Calu3 (cell line): ENCODE data around the gene IRF7. TPM values are rescaled to one million over a fixed set of nuclear protein-coding genes. Genes with fewer than 3 reads are reported as not detected.

ENCODE experiments used
- BruUV-seq: library from RNA; stranded (reverse); fragments of 400-500 nt; replicated peaks from 2 replicates; lab custom pipeline; 2021; lab: Mats Ljungman, UMichigan
- CTCF ChIA-PET: fragments of 300-600 bp; sonication (Branson Sonifier 250); formaldehyde crosslinking; loops from one replicate; lab custom pipeline; 2022; ENCODE audit warnings: antibody characterized with exemption; lab: Charles Lee
- DNase-seq: peaks from one replicate; pipeline ENCODE4 v3.0.0; 2022
- H3K27ac Mint-ChIP-seq: one replicate; pipeline ENCODE4 v1.8.0; 2022; ENCODE audit warnings: mixed read lengths; ENCODE audit not compliant: unreplicated experiment
- H3K27me3 Mint-ChIP-seq: one replicate; pipeline ENCODE4 v1.8.0; 2022; ENCODE audit warnings: mixed read lengths; ENCODE audit not compliant: unreplicated experiment
- H3K36me3 Mint-ChIP-seq: one replicate; pipeline ENCODE4 v1.8.0; 2022; ENCODE audit warnings: mild to moderate bottlenecking, moderate library complexity, mixed read lengths; ENCODE audit not compliant: insufficient read depth, unreplicated experiment
- H3K4me1 Mint-ChIP-seq: one replicate; pipeline ENCODE4 v1.8.0; 2022; ENCODE audit warnings: mild to moderate bottlenecking, low read depth, mixed read lengths; ENCODE audit not compliant: unreplicated experiment
- H3K4me3 Mint-ChIP-seq: one replicate; pipeline ENCODE4 v1.8.0; 2022; ENCODE audit warnings: mild to moderate bottlenecking, low read depth, moderate library complexity, mixed read lengths; ENCODE audit not compliant: unreplicated experiment
- H3K9me3 Mint-ChIP-seq: one replicate; pipeline ENCODE4 v1.8.0; 2022; ENCODE audit warnings: low read depth, mixed read lengths; ENCODE audit not compliant: unreplicated experiment
- CTCF ChIP-seq: fragments of 200-600 bp; IDR thresholded peaks from one replicate; pipeline ENCODE4 v1.8.0; 2022; ENCODE audit warnings: antibody characterized with exemption; ENCODE audit not compliant: unreplicated experiment
- intact Hi-C: fragments of 100-400 bp; cut with micrococcal nuclease; formaldehyde crosslinking; loops from one replicate; pipeline ENCODE4 v1.10.0; 2022; ENCODE audit not compliant: unreplicated experiment
- total RNA-seq: library from RNA; stranded (reverse); gene quantifications from 2 replicates; pipeline ENCODE4 v1.2.3, GENCODE V29; 2022

Gene IRF7
- total RNA-seq, 1 experiment from 2014 or later, result 48.7 TPM

GRCh38 chr11:660681-661444 is 45.1 kb upstream of the IRF7 start:
- no peaks in the 10 kb centered on the region for H3K27me3 Mint-ChIP-seq
- no peak for TF ChIP-seq CTCF
- DNase-seq, result no peak
- BruUV-seq, result no TSS peak
- H3K9me3 Mint-ChIP-seq, result no peaks in the 10 kb centered on the region
- H3K4me1 Mint-ChIP-seq, result no peaks in the 10 kb centered on the region
- intact Hi-C loops, result no loop called here
- H3K27ac Mint-ChIP-seq, result no peak overlapping the region
- H3K4me3 Mint-ChIP-seq, result no peak overlapping the region
- H3K36me3 Mint-ChIP-seq, result peaks cover 32% of the 10 kb centered on the region
- CTCF ChIA-PET, result no interaction called here

DNA sequence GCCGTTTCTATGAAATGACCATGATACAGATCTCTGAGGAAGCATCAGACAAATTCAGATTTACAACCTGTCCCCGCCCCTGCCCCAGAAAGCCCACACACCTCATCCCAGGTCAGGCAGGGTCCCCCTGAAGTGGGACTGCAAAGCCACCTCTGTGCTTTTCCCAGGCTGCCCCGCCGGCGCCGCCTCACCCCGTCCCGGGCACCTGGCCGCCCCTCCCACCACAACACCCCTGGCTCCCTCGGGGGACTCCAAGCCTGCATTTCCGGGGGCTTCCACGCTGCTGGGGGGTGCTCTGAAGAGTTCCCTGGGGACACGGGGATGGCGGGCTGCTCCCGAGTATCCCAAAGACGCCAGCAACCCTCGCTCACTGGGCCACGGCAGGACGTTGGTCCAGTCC is 44.5 kb upstream of the IRF7 start:
- TF ChIP-seq CTCF, result no peak

DNA sequence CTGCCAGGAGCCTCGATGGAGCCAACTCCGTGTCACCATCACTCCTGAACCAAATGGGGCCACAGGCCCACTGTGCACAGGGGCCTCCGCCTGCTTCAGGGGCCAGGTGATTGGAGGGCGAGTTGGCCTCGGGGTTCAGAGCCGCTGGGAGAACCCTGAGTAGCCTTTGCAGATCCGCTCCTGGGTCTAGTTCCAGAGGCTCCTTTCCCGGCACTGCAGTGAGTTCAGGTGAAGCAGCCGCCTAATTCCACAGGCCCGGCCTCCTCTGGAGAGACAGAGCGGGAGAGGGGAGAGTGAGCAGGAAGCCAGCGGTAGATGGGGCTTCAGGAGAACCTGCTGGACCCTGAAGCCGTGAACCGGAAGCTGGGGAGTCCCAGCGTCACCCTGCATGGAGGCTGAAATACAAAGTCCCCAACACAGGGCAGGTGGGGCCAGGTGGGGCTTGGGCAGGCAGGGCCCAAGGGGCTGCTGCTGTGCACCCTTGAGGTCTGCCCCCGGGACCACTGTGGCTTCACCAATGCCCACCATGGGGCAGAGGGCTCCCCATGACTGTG is 43.9 kb upstream of the IRF7 start:
- intact Hi-C loops, result no loop called here
- Mint-ChIP-seq H3K36me3 (peaks cover 40% of the 10 kb centered on the region), H3K27ac (no peak overlapping the region)

More for the DNA sequence above, 44.5 kb upstream of the IRF7 start:
- Mint-ChIP-seq H3K27ac (no peak overlapping the region), H3K36me3 (peaks cover 35% of the 10 kb centered on the region), H3K4me3 (no peak overlapping the region), H3K9me3 (no peaks in the 10 kb centered on the region), H3K4me1 (peaks cover 4% of the 10 kb centered on the region), H3K27me3 (no peaks in the 10 kb centered on the region)
- CTCF ChIA-PET, result no interaction called here
- intact Hi-C loops, result no loop called here
- DNase-seq, result no peak
- BruUV-seq, result no TSS peak

GRCh38 chr11:657691-658126 is 42.0 kb upstream of the IRF7 start:
- peaks cover 13% of the 10 kb centered on the region for H3K4me1 Mint-ChIP-seq

More for the DNA sequence above, 43.9 kb upstream of the IRF7 start:
- CTCF ChIA-PET, result no interaction called here
- BruUV-seq, result no TSS peak
- Mint-ChIP-seq H3K27me3 (no peaks in the 10 kb centered on the region), H3K9me3 (no peaks in the 10 kb centered on the region), H3K4me1 (peaks cover 11% of the 10 kb centered on the region), H3K4me3 (no peak overlapping the region)
- TF ChIP-seq CTCF, result no peak
- DNase-seq, result no peak

More at GRCh38 chr11:657691-658126, 42.0 kb upstream of the IRF7 start:
- DNase-seq, result no peak
- peaks cover 52% of the 10 kb centered on the region for H3K36me3 Mint-ChIP-seq
- CTCF ChIA-PET, result no interaction called here
- no peaks in the 10 kb centered on the region for H3K9me3 Mint-ChIP-seq
- no peak for TF ChIP-seq CTCF
- no peak overlapping the region for H3K4me3 Mint-ChIP-seq
- intact Hi-C loops, result no loop called here
- H3K27ac Mint-ChIP-seq, result no peak overlapping the region
- BruUV-seq, result no TSS peak
- no peaks in the 10 kb centered on the region for H3K27me3 Mint-ChIP-seq
